CD4-positive, alpha-beta T cell treated with Interleukin-15 for 1 hour (primary cell): Measurements from ENCODE around the gene BCAP29.
"Not testable (repeated sequence)": the region's sequence is repeated elsewhere in the genome, so short reads cannot be mapped to it uniquely, and the experiment has no call there.

ENCODE experiments used
- DNase-seq: peaks from one replicate; pipeline ENCODE4 v3.0.0-alpha.2; 2020

Gene BCAP29

DNA sequence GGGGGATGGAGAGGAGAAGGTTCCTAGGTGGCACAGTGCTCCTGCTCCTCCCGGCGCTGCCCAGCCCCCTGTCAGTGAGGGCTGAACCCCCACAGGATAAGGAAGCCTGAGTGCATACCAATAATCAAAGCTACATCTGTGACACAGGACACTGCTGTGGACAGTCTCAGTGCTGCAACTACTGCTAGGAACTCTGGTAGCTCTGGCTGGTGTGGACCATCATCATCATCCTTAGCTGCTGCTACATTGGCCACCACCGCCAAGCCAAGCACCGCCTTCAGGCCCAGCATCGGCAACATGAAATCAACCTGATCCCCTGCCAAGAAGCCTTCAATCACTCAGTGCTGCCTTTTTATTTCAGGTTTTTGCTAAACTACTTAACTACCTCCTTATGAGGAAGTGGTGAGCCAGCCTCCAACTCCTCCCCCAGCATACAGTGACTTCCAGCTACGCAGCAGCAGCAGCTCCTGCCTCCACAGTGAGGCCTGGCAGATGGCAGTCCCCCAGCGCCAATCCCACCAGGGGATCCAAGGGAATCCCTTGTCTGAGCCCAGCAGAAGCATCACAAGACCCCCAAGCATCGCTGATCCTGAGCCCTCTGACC is 48.5 kb downstream of the BCAP29 start:
- peak; percentile 22 for DNase-seq

DNA sequence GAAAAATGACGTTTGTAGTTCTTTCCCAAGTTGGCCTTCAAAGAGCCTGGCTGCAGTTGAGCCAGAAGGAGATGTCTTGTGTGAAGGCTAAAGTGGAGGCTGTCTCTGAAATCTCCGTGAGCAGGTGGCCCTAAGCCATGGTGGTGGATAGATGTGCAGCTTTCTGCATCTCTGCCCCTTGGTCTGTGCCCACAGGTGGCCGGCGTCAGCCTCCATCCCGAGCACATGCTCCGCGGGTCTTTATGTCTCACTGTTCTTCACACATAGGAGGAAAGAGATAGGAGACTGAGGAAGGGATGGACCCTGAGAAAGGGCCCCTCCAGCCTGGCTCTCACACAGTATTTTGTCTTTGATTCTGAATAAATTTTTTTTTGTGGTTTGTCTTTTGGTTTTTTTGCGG is 50.3 kb downstream of the BCAP29 start:
- no peak for DNase-seq

DNA sequence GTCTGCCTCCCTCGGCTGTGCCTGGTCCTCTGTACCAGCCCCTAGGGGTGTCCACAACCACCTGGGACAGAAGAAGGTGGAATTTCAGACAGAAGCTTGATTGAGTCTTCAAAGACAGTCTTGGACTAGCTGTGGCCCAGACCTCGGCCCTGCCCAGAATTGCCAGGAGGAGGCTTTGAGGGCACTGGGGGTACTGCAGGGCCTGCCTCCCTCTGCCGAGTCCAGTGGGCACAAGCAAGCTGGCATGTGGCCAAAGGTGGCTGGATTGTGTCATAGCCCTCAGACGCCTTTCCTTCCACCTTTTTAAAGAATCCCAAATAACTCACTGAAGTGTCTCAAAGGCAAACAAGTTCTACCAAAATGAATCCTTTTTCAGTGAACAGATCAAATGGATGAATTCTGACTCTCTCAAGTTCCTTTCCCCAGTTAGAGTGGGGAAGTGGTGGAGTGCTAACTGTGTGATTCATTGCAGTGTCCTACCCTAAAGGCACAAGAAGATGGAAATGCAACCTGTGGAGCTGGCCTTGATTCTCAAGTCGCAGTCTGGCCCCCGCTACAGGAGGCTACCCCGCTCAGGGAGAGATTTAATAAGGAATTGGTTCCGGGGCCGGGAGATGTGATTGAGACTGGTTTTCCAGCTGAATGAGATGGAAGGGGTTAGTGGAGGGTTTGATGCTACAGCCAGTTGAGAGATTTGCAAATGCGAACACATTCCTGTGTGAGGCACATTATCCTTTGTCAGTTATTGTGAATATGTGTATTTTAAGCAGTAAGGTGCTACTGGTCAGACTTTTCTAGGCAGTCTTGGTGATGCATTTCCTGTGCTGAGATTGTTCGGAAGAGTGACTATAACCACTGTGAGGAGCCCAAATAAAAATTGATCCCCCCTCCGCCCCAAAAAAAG is 51.8 kb downstream of the BCAP29 start:
- DNase-seq = no peak

DNA sequence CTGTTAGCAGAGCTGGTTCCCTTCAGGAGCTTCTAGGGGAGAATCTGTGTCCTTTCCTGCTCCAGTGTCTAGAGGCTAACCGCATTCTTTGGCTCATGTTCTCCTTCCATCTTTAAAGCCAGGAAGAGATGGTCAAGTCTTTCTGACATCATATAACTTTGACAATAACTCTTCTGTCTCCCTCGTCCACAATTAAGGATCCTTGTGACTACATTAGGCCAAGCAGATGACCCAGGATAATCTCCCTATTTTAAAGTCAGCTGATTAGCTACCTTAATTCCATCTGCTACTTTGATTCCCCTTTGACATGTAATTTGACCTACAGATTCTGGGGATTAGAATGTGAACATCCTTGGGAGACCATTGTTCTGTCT is 52.4 kb downstream of the BCAP29 start:
- no peak for DNase-seq

DNA sequence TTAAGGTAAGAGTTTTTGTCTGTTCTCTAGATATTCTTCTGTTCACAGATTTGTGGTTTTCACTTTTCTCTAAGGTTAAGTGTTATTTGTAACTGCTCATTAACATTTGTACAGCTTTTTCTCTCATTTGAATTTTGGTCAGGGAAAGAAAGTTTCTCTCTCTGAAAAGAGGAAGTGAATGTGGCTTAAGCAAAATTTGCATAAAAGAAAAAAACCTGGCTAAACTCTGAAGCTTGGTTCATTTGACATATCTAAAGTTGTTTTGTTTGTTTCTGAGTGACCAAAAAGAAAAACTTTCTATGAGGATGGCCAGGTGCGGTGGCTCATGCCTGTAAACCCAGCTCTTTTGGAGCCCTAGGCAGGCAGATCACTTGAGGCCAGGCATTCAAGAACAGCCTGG is 58.5 kb downstream of the BCAP29 start:
- no peak for DNase-seq

DNA sequence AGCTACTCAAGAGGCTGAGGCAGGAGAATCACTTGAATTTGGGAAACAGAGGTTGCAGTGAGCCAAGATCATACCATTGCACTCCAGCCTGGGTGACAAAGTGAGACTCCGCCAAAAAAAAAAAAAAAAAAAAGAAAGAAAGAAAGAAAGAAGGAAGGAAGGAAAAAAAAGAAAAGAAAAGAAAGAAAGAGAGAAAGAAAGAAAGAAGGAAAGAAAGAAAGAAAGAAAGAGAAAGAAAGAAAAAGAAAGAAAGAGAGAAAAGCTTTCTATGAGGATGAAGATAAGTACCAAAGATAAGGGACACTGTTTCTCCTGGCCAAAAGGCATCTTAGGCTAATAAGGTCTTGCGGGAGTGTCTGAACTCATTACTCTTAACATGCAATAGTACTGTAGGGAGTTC is 59.0 kb downstream of the BCAP29 start:
- not testable (repeated sequence) for DNase-seq

DNA sequence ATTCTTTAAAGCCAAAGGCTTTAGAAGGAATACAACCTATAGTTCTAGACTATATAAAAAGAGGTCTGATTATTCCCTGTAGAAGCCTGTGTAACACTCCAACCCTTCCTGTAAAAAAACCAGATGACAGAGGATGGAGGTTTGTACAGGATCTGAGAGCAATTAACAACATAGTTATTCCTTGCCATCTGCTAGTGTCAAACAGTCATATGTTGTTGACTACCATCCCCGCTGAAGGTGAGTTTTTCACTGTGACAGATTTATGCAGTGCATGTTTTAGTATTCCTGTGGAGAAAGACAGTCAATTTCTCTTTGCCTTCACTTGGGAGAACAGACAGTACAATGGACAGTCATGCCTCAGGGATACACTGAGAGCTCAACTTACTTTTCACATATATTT is 61.6 kb downstream of the BCAP29 start:
- DNase-seq = no peak

DNA sequence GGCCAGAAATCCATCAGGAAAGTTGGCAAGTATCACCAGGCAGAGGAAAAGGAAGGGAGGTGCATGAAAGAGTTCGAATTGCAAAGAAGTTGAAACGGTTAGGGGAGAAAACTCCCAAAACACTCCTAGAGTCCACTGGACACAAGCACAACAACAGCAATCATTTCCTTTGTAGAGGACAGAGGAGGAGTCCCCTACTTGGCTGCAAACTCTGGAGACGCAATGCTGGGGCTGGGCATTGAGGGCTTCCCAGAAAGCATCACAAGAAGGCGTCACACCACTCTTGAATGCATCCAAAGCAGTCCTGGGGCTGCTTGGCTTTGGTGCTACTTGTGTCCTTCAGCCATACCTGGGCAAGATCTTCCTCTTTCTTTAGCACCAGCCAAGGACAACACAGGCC is 62.5 kb downstream of the BCAP29 start:
- DNase-seq = no peak

DNA sequence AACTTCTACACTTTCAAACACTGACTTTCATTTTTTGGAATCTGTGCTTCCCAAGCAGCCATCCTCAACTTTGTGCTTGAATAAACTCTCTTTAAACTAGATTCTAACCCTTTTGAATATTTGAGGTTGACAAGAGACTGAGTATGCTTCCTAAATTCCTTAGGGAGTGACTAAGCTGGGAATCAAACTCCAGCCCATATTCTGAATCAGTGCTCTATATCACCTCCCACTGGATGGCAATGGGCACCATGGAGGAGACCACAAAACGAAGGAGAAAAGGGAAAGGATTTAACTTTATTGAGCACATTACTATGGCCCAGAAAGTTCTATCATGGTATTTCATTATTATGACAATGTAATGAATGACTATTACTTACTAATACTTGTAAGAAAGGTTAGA is 63.4 kb downstream of the BCAP29 start:
- no peak for DNase-seq

DNA sequence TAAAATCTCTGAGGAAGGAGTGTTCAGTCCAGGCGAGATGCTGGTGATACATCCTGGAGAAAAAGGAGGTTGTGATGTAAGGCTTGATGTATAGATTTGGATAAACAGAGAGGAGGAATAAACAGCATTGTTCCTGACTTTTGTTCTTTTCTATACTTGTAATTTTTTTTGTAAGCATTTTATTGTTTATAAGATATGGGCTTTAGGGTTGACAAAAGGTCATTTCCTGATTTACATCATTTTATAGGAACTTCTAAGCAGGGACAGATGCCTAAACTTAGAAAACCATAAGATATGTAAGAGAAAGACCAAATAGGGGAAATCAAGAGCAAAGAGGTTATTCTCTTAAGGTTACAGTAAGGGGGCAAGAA is 63.9 kb downstream of the BCAP29 start:
- no peak for DNase-seq

DNA sequence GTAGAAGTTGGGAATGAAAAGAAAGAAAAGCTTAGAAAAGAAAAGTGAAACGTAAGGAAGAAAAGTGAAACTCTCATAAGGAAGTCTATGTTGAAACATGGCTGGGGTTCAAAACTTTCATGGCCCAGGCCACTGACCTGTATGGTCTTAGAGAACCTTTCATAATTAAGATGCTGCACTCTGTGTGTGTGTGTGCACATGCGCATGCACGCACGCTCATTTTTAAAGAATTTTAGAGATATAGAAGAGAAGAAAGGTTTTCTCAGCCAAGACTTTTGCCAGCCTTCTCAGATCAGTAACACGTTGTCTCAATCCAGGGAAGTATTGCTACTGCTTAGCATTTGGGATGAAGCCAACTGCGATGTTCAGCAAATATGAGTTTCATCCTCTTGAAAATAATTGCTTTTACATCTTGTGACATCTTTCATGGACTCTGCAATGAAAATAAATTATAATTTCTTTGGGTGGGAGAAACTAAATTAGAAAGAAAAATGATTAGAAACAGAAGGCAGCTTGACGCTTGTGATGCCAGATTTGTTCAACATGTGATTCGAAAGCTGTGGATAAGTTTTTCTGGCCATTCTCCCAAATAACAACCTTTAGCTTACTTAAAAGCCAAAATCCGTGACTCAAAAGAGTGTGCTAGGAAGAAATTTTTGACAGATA is 64.4 kb downstream of the BCAP29 start:
- DNase-seq = no peak

DNA sequence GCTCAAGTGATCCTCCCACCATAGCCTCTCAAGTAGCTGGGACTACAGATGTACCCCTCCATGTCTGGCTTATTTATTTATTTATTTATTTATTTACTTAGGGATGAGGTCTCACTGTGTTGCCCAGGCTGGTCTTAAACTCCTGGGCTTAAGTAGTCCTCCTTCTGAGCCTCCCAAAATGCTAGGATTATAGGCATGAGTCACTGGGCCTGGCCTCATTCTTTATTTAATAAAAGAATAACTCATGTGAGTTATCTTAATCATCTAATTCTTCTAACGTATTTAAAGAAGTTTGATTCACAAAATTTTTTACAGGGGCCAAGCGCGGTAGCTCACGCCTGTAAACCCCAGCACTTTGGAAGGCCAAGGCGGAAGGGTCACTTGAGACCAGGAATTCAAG is 72.6 kb downstream of the BCAP29 start:
- DNase-seq = no peak

DNA sequence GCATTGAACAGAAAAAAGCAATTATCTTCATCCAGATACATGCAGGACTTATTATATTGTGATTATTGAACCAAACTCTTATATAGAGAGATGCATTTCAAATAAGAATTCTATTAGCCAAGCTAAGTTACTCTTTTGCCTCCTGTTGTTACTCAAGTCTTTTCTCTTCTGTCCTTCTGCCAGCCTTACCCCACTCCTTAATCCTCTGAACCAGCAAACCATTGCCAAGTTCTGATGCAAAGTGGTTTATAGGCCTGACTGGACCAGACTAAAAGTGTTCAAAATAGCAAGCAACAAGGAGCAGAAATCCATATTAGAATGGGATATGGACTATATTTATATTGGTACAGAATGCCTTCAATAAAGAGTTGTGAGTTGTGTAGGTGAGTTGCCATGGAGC is 78.4 kb downstream of the BCAP29 start:
- DNase-seq = no peak

DNA sequence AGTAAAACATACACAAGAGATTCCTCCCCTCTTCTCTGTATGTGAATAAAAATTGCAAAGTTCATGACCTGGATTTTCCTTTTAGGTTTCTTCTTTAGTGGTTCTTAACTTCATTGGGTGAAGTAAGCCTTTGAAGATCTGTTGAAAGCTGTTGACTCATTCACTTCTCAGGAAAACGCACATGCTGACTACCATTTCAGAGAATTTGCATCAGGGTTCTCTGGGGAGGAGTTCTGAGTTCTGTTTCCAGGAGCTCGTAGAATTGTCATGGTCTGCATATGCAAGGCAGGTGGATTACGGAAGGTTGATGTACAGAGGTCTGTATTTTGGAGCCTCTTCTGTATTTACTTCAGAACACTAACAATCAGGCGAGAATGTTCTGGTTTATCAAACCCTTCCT is 79.6 kb downstream of the BCAP29 start:
- DNase-seq = no peak

DNA sequence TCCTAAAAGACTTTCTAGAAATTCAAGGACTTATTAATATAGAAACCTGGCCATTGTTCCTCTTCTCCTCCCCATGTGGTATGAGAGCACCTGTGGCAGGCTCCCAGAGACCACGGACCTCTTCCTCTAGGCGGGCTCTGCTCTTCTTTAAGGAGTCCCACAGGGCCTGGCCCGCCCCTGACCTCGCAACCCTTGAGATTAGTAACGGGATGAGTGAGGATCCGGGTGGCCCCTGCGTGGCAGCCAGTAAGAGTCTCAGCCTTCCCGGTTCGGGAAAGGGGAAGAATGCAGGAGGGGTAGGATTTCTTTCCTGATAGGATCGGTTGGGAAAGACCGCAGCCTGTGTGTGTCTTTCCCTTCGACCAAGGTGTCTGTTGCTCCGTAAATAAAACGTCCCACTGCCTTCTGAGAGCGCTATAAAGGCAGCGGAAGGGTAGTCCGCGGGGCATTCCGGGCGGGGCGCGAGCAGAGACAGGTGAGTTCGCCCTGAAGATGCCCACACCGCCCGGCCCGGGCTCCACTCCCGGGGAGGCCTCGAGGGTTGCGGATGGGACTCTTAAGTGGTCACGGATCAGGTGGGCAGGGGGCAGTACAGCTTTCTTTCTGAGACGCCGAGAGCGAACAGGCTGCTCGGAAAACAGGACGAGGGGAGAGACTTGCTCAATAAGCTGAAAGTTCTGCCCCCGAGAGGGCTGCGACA is 80.5 kb downstream of the BCAP29 start, which contains the start of gene SLC26A4:
Gene SLC26A4, plus strand, starts transcription at position 448 of the 700 bp plus-strand sequence. CDS start 814 bp downstream, outside the sequence.
- DNase-seq = no peak

DNA sequence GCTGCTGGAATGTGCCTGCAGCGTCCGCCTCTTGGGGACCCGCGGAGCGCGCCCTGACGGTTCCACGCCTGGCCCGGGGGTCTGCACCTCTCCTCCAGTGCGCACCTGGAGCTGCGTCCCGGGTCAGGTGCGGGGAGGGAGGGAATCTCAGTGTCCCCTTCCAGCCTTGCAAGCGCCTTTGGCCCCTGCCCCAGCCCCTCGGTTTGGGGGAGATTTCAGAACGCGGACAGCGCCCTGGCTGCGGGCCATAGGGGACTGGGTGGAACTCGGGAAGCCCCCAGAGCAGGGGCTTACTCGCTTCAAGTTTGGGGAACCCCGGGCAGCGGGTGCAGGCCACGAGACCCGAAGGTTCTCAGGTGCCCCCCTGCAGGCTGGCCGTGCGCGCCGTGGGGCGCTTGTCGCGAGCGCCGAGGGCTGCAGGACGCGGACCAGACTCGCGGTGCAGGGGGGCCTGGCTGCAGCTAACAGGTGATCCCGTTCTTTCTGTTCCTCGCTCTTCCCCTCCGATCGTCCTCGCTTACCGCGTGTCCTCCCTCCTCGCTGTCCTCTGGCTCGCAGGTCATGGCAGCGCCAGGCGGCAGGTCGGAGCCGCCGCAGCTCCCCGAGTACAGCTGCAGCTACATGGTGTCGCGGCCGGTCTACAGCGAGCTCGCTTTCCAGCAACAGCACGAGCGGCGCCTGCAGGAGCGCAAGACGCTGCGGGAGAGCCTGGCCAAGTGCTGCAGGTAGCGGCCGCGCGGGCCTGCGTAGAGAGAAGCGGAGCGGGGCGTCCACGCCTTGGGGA is 81.2 kb downstream of the BCAP29 start:
- peak; percentile 47 for DNase-seq

DNA sequence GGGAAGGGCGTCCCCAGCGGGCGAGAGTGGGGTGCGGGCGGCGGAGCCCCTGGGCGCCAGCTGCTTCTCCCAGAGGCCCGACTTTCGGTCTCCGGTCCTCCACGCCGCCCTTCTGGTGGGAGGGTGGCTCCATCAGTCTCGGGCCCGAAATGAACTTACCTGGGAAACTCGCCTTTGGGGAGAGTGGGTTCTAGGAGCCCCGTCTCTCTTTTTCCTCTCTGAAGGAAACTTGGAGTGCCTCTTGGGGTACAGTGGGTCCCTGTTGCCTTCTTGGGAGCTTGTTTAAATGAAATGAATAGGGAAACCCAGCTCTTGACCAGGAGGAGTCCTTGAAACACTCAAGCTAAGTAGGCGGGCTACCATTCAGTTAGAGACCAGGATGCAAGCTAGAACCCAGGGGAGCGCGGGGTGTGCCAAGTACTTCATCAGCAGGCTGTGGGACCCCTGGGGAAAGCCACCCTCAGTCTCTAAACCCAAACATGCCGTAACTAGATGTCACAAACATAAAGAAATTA is 81.9 kb downstream of the BCAP29 start:
- DNase-seq = no peak

DNA sequence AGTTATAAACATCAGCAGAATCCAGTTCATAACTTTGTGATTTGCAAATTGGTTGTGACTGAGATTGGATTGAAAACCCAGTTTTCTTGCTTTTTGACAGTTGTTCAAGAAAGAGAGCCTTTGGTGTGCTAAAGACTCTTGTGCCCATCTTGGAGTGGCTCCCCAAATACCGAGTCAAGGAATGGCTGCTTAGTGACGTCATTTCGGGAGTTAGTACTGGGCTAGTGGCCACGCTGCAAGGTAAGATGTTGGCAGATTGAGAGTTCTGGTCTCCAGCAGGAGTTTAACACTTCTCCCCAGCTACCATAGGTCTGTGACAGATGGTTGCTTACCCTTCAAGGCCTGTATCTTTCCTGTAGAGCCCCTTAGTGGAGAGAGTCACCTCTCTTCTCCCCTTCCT is 83.2 kb downstream of the BCAP29 start:
- DNase-seq = no peak

DNA sequence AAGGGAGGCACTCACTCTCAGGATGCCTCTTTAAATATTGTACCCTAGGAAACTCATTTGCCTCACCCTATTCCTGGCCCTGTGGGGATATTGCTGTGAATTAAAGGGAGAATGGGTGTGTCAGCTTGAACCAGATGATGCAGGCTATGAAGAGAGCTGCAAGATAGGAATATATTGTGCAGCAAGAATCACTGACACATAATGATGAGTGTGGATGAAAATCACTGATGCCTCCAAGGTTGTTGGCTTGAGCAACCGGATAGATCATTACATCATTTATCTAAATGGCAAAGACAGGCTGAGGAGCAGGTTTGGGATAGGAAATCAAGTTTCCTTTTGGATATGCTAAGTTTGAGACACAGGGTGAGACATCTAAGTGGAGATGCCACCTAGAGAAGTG is 86.7 kb downstream of the BCAP29 start:
- DNase-seq = no peak

DNA sequence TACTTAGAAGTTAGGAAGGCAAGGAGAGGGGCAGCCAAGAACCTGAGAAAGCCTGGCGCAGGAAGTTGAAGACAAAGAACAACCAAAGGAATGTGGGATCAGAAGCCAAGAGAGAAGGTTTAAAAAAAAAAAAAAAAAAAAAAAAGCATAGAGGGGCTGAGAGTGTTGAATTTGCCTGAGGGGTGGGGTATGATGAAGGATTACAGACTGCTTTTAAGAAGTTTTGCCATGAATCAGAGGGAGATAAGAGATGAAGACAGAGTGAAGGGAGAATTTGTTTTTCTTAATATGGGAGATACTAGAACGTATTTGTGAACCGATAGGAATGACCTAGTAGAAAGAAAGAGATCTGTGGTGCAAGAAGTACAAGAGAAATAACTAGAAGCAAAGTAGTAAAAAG is 87.3 kb downstream of the BCAP29 start:
- no peak for DNase-seq

DNA sequence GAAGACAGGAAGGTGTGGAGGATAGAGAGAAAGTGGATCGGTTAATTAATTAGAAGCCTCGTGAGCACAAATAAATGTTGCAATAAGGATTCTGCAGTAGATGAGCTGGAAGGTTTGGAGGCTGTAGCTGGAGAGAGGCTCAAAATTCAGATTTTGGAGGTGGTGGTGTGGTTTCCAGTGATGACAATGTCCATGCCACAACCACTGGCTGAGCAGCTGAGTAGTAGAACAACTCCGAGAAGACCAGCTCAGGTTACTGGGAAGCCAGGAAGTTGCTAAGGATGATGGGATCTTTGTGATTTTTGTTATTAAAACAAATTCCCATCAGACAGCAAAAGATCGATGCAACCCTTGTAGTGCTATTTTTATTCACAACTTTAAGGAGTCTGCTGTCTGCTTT is 88.2 kb downstream of the BCAP29 start:
- DNase-seq = no peak
